K562 (cell line): ENCODE results near the gene CAPZB. TPM values are rescaled to one million over a fixed set of nuclear protein-coding genes. Genes with fewer than 3 reads are reported as not detected.

Experiments used
- BCOR ChIP-seq: fragments of 450-650 bp; IDR thresholded peaks from 2 replicates; pipeline ENCODE4 v1.6.1; 2016
- FOXP1 ChIP-seq: sonication (generic); formaldehyde crosslinking; IDR thresholded peaks from 2 replicates; pipeline ENCODE4 v1.8.0; 2022; ENCODE audit warnings: mild to moderate bottlenecking, missing genetic modification reagents
- KLF6 ChIP-seq: fragments of 250-450 bp; sonication (Bioruptor Pico); IDR thresholded peaks from 2 replicates; pipeline ENCODE4 v1.4.0; 2020; ENCODE audit warnings: mild to moderate bottlenecking, moderate library complexity, borderline replicate concordance
- RHOXF2B ChIP-seq: fragments of 250-450 bp; sonication (Bioruptor Pico); conservative IDR thresholded peaks from 2 replicates; pipeline ENCODE4 v1.5.1; 2021
- RREB1 ChIP-seq: fragments of 250-450 bp; sonication (Bioruptor Pico); IDR thresholded peaks from 2 replicates; pipeline ENCODE4 v1.4.0; 2020
- SAFB ChIP-seq: fragments of 200-400 bp; formaldehyde crosslinking; IDR thresholded peaks from 2 replicates; pipeline ENCODE4 v1.6.1; 2017; ENCODE audit warnings: low read depth, low read length, borderline replicate concordance
- SAP30 ChIP-seq: fragments of 200-600 bp; sonication (generic); IDR thresholded peaks from 2 replicates; pipeline ENCODE4 v1.6.1; 2012; ENCODE audit warnings: borderline replicate concordance, low read depth, mild to moderate bottlenecking, moderate library complexity, low read length, control low read depth, inconsistent platforms; ENCODE audit not compliant: insufficient read depth, poor library complexity, severe bottlenecking
- SMARCA4 ChIP-seq: fragments of 450-650 bp; IDR thresholded peaks from 2 replicates; pipeline ENCODE4 v1.6.1; 2016
- ZBTB11 ChIP-seq, 3 experiments: fragments of 200-800 bp in 1 of 3; fragments of 250-450 bp in 1 of 3; fragments of 450-650 bp in 1 of 3; sonication (Bioruptor Pico) in 1 of 3; sonication (Bioruptor generic) in 1 of 3; formaldehyde crosslinking in 1 of 3; IDR thresholded peaks; 2 replicates each; pipeline versions ENCODE4 v1.6.1 to v1.8.0; 2016 to 2022; ENCODE audit warnings: mild to moderate bottlenecking in 2 of 3, missing genetic modification characterization in 2 of 3, missing compliant biosample characterization in 1 of 3, moderate library complexity in 1 of 3
- polyA plus RNA-seq, 8 experiments: library from polyadenylated mRNA; depleted of rRNA in 4 of 8; stranded (reverse) in 5 of 8; unstranded in 3 of 8; fragments of >200 nt; fragmentation: Nextera tagmentation in 2 of 8; fragmentation: Illumina TruSeq in 1 of 8; extraction: Ambion mirVana in 2 of 8; extraction: Trizol in 1 of 8; gene quantifications; 2 replicates each; pipeline versions ENCODE4 v1.2.1 to v1.2.3, GENCODE V29; 2011 to 2014; ENCODE audit warnings: inconsistent platforms in 1 of 8, missing spikeins in 1 of 8
- total RNA-seq, 7 experiments: library from RNA; depleted of rRNA in 6 of 7; stranded (reverse); fragments of >200 nt in 6 of 7; fragmentation: Illumina TruSeq in 2 of 7; extraction: Trizol in 2 of 7; gene quantifications; 2 replicates each; pipeline versions ENCODE4 v1.2.1 to v1.2.3, GENCODE V29; 2011 to 2021; ENCODE audit warnings: low replicate concordance in 1 of 7
- TF ChIP-seq, protein P1 (sequence below): fragments of 200-800 bp; sonication (Bioruptor generic); IDR thresholded peaks from 2 replicates; pipeline ENCODE4 v1.6.1; 2017; ENCODE audit warnings: missing genetic modification characterization, missing compliant biosample characterization
- TF ChIP-seq, protein P2 (sequence below): fragments of 450-650 bp; formaldehyde crosslinking; IDR thresholded peaks from 2 replicates; pipeline ENCODE4 v1.4.0; 2020; ENCODE audit warnings: mild to moderate bottlenecking, moderate library complexity

Gene CAPZB
- total and polyA plus RNA-seq, 9 of the 15 experiments (the other 6 are each of a cell fraction or from before 2014, with no cell fraction given) = 57.6 to 297 (median 125) TPM

DNA sequence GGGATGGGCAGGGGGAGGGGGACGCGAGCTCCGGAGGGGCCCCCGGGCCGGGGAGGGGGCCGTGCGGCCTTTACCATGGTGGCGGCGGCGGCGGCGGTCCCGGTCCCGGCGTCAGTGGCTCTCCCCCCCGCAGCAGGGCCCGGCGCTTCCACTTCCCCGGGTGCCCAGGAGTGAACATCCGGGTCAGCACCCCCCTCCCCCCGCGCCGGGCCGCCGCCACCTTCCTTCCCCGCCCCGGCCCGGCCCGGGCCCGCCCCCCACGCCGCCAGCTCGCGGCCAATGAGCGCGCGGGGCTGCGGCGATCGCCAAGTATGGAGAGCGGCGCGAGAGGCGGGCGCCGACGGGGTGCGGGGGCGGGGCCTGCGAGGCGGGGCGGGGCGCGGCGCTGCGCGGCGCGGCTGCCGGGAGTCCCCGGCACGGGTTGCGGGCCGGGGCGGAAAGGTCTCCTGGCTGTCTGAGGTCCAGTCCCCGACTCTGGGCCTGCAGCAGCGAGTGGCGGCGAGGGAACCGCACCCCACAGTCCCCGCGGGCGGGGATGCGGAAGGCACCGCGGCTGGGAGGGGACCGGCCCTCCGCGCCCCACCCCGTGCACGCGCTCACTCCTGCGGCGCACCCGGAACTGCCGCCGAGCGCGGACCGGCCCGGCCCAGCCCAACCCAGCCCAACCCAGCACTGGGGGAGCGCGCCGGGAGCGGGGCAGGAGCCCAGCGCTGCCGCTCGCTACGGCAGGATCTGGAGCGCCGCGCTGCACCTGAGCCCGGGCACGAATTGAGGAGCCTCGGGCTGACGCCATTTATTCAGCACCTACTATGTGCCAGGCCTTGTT, at the start of gene CAPZB (continued):
- TF ChIP-seq KLF6 (peak; percentile 76; the same call in 1 of the 2 replicates), ZBTB11 (CRISPR knock-in tag; IDR thresholded peaks at IDR 0.05) (peak in 2 of 3 experiments; percentile 47 to 93; a peak in 3 of 6 replicates), BCOR (no peak; the same call in 1 of the 2 replicates), SAFB (no peak), FOXP1 (CRISPR knock-in tag) (0 out of 2 replicates have a peak, but pooled peaks have one; percentile 83), SMARCA4 (no peak), RHOXF2B (no peak), RREB1 (CRISPR knock-in tag) (peak; percentile 83), SAP30 (peak; percentile 89)
- TF ChIP-seq, protein P1, sequence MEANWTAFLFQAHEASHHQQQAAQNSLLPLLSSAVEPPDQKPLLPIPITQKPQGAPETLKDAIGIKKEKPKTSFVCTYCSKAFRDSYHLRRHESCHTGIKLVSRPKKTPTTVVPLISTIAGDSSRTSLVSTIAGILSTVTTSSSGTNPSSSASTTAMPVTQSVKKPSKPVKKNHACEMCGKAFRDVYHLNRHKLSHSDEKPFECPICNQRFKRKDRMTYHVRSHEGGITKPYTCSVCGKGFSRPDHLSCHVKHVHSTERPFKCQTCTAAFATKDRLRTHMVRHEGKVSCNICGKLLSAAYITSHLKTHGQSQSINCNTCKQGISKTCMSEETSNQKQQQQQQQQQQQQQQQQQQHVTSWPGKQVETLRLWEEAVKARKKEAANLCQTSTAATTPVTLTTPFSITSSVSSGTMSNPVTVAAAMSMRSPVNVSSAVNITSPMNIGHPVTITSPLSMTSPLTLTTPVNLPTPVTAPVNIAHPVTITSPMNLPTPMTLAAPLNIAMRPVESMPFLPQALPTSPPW (CRISPR knock-in tag) = peak; percentile 100
- TF ChIP-seq, protein P2, sequence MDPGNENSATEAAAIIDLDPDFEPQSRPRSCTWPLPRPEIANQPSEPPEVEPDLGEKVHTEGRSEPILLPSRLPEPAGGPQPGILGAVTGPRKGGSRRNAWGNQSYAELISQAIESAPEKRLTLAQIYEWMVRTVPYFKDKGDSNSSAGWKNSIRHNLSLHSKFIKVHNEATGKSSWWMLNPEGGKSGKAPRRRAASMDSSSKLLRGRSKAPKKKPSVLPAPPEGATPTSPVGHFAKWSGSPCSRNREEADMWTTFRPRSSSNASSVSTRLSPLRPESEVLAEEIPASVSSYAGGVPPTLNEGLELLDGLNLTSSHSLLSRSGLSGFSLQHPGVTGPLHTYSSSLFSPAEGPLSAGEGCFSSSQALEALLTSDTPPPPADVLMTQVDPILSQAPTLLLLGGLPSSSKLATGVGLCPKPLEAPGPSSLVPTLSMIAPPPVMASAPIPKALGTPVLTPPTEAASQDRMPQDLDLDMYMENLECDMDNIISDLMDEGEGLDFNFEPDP (CRISPR knock-in tag) = 0 out of 2 replicates have a peak, but pooled peaks have one; percentile 77
